Activated naive CD8-positive, alpha-beta T cell treated with anti-CD3 and anti-CD28 coated beads, Interleukin-2, amount 50 U/mL, for 24 hours (primary cell): ENCODE results near the gene SLC1A3.

Source experiments
- ATAC-seq: fragments of 150-1000 bp; cut with Tn5 transposase; one replicate; pipeline ENCODE4 v1.10.0; 2021
- DNase-seq: peaks from one replicate; pipeline ENCODE4 v3.0.0; 2021
- H3K27ac Mint-ChIP-seq: one replicate; pipeline ENCODE4 v1.8.0; 2021; ENCODE audit warnings: mild to moderate bottlenecking, mixed read lengths
- H3K27me3 Mint-ChIP-seq: one replicate; pipeline ENCODE4 v1.8.0; 2021; ENCODE audit warnings: mixed read lengths
- H3K36me3 Mint-ChIP-seq: one replicate; pipeline ENCODE4 v1.8.0; 2021; ENCODE audit warnings: low read depth, mixed read lengths
- H3K4me1 Mint-ChIP-seq: one replicate; pipeline ENCODE4 v1.8.0; 2021; ENCODE audit warnings: mixed read lengths
- H3K4me3 Mint-ChIP-seq: one replicate; pipeline ENCODE4 v1.8.0; 2021; ENCODE audit warnings: mild to moderate bottlenecking, moderate library complexity, mixed read lengths
- H3K9me3 Mint-ChIP-seq: one replicate; pipeline ENCODE4 v1.8.0; 2021; ENCODE audit warnings: mixed read lengths

The SLC1A3 gene

DNA sequence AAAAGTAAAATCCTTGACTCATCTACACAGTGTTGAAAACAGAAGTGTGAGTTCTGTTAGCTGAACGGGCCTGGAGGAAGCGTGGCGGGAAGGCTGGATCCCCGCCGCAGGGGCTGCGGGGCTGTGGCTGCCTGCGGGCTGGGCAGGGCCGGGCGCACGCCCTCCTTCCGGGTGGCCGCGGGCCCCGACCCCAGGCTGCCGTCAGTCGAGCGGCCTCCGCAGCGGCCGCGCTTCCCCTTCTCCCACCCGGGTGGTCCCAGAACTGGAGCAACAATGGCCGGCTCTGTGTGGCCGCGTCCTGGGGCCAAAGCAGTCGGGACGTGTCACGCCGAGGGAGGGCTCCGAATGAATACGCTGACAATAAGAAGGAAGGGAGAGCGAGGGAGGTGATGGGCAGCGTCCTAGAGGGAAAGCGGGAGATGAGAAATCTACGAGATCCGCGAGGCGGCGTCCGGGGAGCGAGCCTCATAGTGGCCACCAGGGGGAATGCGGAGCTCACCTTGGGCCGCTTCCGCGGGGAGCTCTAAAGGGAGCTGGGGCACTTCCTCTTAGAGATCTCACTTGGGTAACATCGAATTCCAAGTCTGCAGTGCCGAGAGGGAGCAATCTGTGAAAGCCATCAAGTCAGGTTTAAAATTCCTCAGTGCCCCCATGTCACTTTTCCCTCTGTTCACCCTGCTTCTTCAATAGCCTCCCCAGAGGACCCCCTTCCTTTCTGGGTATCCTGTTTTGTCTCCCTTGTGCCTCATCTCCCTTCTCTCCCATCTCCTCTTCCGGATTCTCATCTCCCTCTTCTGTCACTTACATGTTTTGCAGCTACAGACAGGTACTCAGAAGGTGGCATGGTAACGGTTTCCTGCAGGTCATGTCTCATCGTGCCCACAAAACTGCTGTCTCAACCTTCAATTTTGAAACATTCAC lies 83.9 kb downstream of the SLC1A3 start:
- ATAC-seq (peak; percentile 89), DNase-seq (peak; percentile 79)
- Mint-ChIP-seq H3K36me3 (no peaks in the 10 kb centered on the region), H3K27ac (peak overlapping the region; percentile 77), H3K27me3 (peaks cover 25% of the 10 kb centered on the region), H3K9me3 (no peaks in the 10 kb centered on the region), H3K4me3 (peak overlapping the region; percentile 81), H3K4me1 (peaks cover 39% of the 10 kb centered on the region)

DNA sequence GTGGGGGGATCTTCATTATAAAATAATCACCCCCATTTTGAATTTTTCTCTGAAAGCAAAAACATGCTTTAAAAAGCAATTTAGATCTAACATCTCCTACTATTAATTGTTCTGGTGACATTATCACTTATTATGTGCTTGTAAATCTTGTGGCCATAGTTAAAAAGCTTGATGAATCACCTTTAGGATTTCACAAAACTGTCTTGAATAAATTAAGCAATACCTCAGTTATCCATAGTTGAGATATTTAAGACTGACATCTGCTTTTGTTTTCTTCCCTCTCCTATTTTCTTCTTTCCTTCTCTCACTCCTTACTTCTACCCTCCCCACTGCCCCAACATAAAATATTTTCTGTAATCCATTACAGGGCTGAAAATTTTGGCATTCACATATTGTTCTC lies 84.8 kb downstream of the SLC1A3 start:
- Mint-ChIP-seq H3K27me3 (peaks cover 25% of the 10 kb centered on the region), H3K4me3 (no peak overlapping the region), H3K36me3 (no peaks in the 10 kb centered on the region), H3K9me3 (no peaks in the 10 kb centered on the region), H3K4me1 (peaks cover 32% of the 10 kb centered on the region), H3K27ac (no peak overlapping the region)
- no peak for ATAC-seq
- no peak for DNase-seq

DNA sequence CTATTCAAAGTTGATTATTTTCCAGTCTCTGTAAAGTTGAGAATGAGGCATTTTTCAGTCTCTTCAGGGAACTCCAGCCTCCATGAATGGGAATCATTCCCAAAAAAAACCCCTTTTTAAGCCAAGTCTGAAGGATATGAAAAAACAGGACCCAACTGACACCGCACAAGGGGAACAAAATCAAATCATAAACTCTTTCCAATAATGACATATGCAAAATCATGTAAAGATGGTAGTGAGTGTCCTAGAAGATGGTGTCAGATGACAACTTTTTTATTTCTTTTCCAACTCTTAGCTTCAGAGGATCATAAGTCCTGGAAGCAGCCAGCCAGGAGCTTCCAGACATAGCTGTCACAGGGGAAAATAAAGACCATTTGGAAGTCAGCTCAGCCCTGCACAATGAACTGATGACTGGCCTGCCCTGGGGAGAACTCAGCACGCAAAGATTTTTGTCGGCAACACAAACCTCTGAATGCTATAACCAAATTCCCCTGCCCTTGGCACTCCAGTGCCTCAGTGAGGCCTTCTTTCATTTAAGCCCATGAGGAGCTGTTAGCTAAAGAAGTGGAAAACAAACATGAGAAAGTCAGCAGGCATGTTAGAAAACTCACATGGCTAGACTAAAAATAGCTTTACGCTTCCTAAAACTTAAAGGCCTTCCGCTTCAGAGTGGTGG lies 85.4 kb downstream of the SLC1A3 start:
- no peak for ATAC-seq
- H3K36me3 Mint-ChIP-seq = no peaks in the 10 kb centered on the region
- peaks cover 25% of the 10 kb centered on the region for H3K27me3 Mint-ChIP-seq
- no peaks in the 10 kb centered on the region for H3K9me3 Mint-ChIP-seq
- no peak overlapping the region for H3K4me3 Mint-ChIP-seq
- H3K4me1 Mint-ChIP-seq = peaks cover 28% of the 10 kb centered on the region
- no peak overlapping the region for H3K27ac Mint-ChIP-seq
- DNase-seq = no peak

DNA sequence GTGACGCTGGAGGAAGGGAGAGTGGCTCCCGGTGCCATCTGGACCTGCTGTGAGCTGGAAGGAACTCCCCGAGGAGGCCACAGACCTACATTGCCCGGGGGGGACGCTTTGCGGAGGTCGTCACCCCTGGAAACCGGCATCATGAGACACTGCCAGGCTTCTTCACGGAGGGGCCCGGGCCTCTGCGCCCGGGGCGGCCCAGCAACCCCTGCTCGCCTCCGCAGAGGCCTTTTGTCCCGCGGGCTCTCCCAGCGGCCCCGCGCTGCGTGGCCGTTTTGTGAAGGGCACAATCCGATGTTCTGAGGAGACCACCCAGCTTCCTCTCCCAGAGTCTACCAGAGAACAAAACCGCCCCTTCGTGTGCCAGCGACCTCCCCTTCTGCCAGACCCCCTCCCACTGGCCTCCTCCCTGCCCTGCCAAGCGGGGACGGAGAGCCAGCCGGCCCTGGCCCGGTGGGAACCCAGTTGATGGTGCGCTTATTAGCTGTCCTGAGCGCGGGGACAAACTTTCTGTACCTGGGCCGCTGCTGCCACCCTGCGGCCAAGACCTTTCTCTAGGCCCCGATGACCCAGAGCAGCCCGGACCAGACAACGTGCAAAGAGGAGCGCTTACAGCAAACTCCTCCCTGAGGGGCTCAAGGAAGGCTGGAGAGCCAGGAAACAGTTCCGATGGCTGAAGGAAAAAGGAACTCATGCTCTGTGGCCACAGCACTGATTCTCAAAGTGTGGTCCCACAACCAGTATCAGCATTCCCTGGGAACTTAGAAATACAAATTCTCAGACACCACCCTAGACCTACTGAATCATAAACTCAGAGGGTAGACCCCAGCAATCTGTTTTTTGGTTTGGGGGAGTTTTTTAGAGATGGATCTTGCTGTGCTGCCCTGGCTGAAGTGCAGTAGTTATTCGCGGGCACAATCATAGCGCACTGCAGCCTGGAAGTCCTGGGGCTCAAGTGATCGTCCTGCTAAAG lies 86.7 kb downstream of the SLC1A3 start:
- peaks cover 25% of the 10 kb centered on the region for H3K27me3 Mint-ChIP-seq
- H3K27ac Mint-ChIP-seq = no peak overlapping the region
- DNase-seq (peak; percentile 71), ATAC-seq (peak; percentile 49)
- no peaks in the 10 kb centered on the region for H3K36me3 Mint-ChIP-seq
- peaks cover 28% of the 10 kb centered on the region for H3K4me1 Mint-ChIP-seq
- H3K9me3 Mint-ChIP-seq = no peaks in the 10 kb centered on the region
- no peak overlapping the region for H3K4me3 Mint-ChIP-seq

DNA sequence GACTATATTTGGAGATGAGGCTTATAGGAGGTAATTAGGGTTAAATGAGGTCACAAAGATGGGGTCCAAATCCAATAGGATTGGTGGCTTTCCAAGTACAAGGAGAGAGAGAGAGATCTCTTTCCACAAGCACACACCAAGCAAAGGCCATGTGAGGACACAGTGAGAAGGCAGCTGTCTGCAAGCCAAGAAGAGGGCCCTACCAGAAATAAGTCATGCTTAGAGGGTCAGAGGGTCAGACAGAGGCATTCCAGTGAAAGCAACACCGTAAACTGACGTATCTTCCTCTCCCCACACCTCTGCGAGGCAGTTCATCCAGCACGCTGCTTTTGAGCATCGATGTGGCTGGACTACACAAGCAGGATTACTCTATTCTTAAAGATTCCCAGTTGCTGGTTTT lies 87.9 kb downstream of the SLC1A3 start:
- ATAC-seq = no peak
- no peak for DNase-seq
- H3K27ac Mint-ChIP-seq = no peak overlapping the region
- peaks cover 22% of the 10 kb centered on the region for H3K4me1 Mint-ChIP-seq
- H3K27me3 Mint-ChIP-seq = peaks cover 23% of the 10 kb centered on the region
- H3K9me3 Mint-ChIP-seq = no peaks in the 10 kb centered on the region
- H3K4me3 Mint-ChIP-seq = no peak overlapping the region
- H3K36me3 Mint-ChIP-seq = no peaks in the 10 kb centered on the region

DNA sequence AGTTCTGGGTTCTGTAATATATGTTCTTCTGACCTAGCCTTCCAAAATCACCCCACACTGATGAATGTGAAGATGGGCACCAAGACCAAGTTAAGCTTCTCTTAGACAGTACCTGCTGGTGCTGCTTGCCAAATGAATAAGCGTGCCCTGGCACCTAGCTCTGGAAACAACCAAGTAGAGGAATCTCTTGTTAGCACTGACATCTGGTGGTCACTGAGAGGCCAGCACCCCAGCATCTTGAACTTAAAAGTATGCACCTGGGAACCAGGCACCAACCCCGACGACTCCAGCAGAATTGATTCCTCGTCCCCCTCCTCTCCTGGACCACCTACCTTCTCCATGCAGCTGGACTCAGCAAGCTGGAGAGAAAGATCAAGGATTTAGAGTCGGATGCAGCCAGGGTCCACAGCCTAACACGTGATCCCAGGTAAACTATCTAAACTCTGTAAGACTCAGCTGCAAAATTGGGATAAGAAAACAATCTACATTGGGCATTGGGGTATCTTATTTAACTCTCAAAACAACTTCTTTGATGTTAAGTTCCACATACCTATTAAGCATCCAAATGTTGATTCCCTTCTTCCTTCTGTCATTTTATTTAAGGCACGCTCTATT lies 89.8 kb downstream of the SLC1A3 start:
- Mint-ChIP-seq H3K4me3 (no peak overlapping the region), H3K4me1 (peaks cover 8% of the 10 kb centered on the region), H3K36me3 (no peaks in the 10 kb centered on the region), H3K27ac (no peak overlapping the region), H3K27me3 (peaks cover 25% of the 10 kb centered on the region), H3K9me3 (no peaks in the 10 kb centered on the region)
- ATAC-seq = peak; percentile 64
- peak; percentile 25 for DNase-seq

DNA sequence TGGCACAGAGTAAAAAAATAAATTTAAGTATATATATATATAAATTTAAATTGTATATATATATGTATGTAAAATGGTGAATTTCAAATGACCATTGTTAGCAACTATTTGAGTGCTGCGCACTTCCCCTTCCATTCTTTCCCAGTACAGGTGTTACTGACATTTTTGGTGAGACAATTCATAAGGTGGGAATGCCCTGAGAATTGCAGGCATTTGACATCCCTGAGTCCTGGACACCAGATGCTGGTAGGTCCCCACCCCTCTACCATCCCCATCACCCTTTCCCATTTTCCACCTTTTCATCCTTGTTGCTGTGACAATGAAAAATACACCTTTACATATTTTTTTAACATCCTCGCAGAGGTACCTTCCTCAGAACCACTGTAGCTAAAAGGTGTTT lies 91.6 kb downstream of the SLC1A3 start:
- ATAC-seq = no peak
- H3K4me1 Mint-ChIP-seq = peaks cover 2% of the 10 kb centered on the region
- no peak overlapping the region for H3K27ac Mint-ChIP-seq
- H3K4me3 Mint-ChIP-seq = no peak overlapping the region
- H3K27me3 Mint-ChIP-seq = peaks cover 13% of the 10 kb centered on the region
- no peak for DNase-seq
- H3K9me3 Mint-ChIP-seq = no peaks in the 10 kb centered on the region
- peaks cover 2% of the 10 kb centered on the region for H3K36me3 Mint-ChIP-seq

DNA sequence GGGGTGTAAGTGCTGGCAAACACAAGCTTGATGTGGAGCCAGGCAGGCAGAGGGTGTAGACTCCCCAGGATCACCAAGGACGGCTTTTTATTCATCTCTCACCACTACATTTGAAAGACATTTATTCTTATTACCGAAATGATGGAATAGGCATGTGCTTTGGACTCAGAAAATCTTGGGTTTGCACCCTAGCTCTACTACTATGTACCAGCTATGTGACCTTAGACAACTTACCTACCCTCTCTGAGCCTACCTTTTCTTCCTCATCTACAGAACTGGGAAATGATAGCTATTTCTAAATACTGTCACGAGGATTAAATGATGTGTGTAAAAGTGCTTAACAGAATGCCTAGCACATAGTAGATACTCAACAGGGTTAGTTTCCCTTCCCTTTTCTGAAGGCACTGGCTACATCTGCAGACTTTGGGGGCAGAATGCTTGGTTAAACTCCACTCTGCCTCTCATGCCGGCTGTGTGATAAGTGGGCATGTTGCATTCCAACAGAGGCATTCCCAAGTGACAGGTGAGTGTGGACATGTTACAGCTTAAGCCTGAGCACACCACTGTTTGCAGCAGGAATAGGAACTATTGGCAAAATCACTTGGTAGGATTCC lies 94.8 kb downstream of the SLC1A3 start:
- no peak for ATAC-seq
- no peak overlapping the region for H3K4me3 Mint-ChIP-seq

DNA sequence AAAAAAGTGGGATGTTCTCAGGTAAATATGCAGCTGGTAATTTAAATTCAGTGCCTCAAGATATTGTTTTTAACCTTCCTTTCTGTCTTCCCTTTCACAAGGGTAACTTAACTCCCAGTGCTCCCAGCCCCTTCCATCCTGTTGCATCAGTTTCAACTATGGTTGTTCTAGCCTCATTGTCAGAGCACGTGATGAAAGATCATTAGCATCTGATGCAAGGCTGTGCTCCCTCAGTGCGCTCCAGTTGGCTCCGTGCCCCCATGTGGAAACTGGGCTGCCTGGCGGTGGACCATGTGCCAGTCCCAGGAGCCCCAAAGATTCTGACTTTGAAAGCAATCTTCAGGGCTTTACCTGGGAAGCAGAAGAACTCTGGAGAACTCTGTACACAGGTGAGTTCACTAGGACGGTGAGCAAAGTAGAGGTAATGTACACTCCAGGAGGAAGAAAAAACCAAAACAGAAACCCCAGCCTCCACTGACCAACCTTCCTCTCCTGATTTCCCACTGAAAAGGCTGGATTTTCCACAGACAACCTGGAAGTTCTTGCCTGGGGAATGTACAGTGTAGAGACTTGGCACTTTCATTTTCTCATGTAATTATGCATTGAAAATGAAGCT lies 96.9 kb downstream of the SLC1A3 start:
- ATAC-seq = no peak
- Mint-ChIP-seq H3K4me1 (peaks cover 2% of the 10 kb centered on the region), H3K9me3 (peaks cover 3% of the 10 kb centered on the region), H3K4me3 (no peak overlapping the region), H3K36me3 (peaks cover 4% of the 10 kb centered on the region), H3K27ac (no peak overlapping the region), H3K27me3 (peaks cover 5% of the 10 kb centered on the region)
- no peak for DNase-seq

More for the DNA sequence above, 94.8 kb downstream of the SLC1A3 start:
- Mint-ChIP-seq H3K36me3 (peaks cover 2% of the 10 kb centered on the region), H3K9me3 (no peaks in the 10 kb centered on the region), H3K27me3 (peaks cover 5% of the 10 kb centered on the region), H3K27ac (no peak overlapping the region), H3K4me1 (peaks cover 2% of the 10 kb centered on the region)
- DNase-seq = no peak

DNA sequence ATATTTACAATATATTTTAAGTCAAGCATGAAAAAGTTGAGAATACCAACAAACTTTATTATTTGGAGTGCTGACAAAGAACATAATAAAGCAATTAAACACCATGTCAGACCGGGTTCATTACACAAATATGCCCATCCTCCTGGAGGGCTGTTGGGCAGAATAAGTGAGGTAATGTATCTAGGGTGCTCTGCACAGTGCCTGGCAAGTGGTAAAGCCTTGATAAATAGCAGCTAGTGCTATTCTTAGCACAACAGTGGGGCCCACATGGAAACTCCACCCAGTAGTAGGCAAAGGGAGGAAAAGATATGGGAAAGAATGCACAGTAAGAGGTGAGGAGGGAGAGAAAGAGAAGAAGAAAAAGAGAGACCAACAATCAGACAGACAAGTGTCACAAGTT lies 97.7 kb downstream of the SLC1A3 start:
- peaks cover 4% of the 10 kb centered on the region for H3K36me3 Mint-ChIP-seq
- peaks cover 3% of the 10 kb centered on the region for H3K9me3 Mint-ChIP-seq
- H3K4me1 Mint-ChIP-seq = peaks cover 2% of the 10 kb centered on the region
- H3K4me3 Mint-ChIP-seq = no peak overlapping the region
- H3K27ac Mint-ChIP-seq = no peak overlapping the region
- H3K27me3 Mint-ChIP-seq = peaks cover 5% of the 10 kb centered on the region
- ATAC-seq (no peak), DNase-seq (no peak)

DNA sequence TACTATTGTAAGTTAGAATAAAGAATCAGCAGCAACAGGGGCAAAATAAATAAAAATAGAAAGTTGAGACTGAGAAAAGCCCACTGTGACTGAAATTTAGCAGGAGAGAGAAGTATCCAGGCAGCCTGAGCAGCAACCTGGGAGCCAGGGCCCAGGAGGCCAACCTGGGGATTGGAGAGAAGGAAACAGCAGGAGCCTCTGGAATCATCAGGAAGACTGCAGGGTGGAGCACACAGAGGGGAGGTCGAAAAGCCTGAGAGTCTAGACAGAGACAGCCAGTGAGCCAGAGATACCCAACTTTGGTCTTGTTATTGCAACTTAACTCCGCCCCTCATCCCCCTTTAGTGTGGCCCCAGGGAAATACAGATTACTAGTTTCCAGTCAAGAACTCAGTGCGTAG lies 98.6 kb downstream of the SLC1A3 start:
- H3K36me3 Mint-ChIP-seq = peaks cover 5% of the 10 kb centered on the region
- DNase-seq (no peak), ATAC-seq (no peak)
- H3K9me3 Mint-ChIP-seq = peaks cover 3% of the 10 kb centered on the region
- H3K27ac Mint-ChIP-seq = no peak overlapping the region
- no peak overlapping the region for H3K4me3 Mint-ChIP-seq
- H3K4me1 Mint-ChIP-seq = peaks cover 2% of the 10 kb centered on the region
- H3K27me3 Mint-ChIP-seq = peaks cover 5% of the 10 kb centered on the region

DNA sequence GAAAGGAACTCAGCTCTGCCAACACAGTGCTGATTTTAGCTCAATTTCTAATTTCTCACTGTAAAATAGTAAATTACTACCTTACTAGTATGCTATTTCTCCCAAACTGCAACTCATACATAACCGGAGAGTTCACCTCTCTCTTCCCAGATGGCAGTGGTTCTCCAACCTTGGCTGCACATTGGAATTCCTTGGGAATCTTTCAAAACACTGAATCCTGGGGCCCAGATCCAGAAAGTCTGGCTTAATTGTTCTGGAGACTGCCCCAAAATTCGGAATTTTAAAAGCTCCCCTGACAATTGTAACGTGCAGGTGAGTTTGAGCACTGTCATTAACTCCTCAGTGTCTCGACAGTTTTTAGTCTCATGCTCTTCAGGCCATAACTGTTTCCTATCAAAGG lies 100.3 kb downstream of the SLC1A3 start:
- H3K4me3 Mint-ChIP-seq = no peak overlapping the region
- no peak overlapping the region for H3K27ac Mint-ChIP-seq
- peaks cover 7% of the 10 kb centered on the region for H3K36me3 Mint-ChIP-seq
- H3K4me1 Mint-ChIP-seq = peaks cover 2% of the 10 kb centered on the region
- ATAC-seq = no peak
- peaks cover 3% of the 10 kb centered on the region for H3K9me3 Mint-ChIP-seq
- H3K27me3 Mint-ChIP-seq = no peaks in the 10 kb centered on the region
- DNase-seq = no peak

DNA sequence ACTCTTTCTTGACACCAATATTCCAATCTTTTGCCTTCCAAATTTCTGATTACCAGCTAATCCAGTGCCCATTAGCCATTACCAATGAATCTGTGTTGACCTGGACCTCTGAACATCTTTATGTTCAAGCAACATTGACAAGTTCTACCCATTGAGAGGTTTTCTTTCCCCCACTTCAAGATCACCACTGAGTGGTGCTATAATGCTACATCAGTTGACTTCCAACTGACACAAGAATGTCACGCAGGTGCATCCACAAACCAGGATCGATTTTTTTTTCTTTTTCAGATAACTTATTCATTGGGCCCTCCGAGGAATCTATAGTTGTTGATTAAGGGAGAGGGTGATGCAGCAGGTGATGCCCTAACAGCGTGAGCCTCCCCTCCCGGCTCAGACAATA lies 102.6 kb downstream of the SLC1A3 start:
- no peaks in the 10 kb centered on the region for H3K4me1 Mint-ChIP-seq
- H3K36me3 Mint-ChIP-seq = peaks cover 4% of the 10 kb centered on the region
- H3K4me3 Mint-ChIP-seq = no peak overlapping the region
- no peak for ATAC-seq
- H3K9me3 Mint-ChIP-seq = peaks cover 3% of the 10 kb centered on the region
- no peak overlapping the region for H3K27ac Mint-ChIP-seq
- DNase-seq = no peak
- no peaks in the 10 kb centered on the region for H3K27me3 Mint-ChIP-seq
